Measurements from ENCODE around the gene CCNYL1.

- TF ChIP-seq CTCF (IDR thresholded peaks at IDR 0.05) = no peak
- no peak for TF ChIP-seq POLR2A (IDR thresholded peaks at IDR 0.05)
- TF ChIP-seq POLR2AphosphoS5 (IDR thresholded peaks at IDR 0.05; ENCODE audit: insufficient read depth in 1 of 2, low read depth in 1 of 2) = no peak
These were observed 54.1 kb downstream of the CCNYL1 start for GRCh38 chr2:207765547-207765946.

Measured in vagina (tissue), 2 donors.